ENCODE data around the gene ROBO2.

ROBO2 gene, protein sequence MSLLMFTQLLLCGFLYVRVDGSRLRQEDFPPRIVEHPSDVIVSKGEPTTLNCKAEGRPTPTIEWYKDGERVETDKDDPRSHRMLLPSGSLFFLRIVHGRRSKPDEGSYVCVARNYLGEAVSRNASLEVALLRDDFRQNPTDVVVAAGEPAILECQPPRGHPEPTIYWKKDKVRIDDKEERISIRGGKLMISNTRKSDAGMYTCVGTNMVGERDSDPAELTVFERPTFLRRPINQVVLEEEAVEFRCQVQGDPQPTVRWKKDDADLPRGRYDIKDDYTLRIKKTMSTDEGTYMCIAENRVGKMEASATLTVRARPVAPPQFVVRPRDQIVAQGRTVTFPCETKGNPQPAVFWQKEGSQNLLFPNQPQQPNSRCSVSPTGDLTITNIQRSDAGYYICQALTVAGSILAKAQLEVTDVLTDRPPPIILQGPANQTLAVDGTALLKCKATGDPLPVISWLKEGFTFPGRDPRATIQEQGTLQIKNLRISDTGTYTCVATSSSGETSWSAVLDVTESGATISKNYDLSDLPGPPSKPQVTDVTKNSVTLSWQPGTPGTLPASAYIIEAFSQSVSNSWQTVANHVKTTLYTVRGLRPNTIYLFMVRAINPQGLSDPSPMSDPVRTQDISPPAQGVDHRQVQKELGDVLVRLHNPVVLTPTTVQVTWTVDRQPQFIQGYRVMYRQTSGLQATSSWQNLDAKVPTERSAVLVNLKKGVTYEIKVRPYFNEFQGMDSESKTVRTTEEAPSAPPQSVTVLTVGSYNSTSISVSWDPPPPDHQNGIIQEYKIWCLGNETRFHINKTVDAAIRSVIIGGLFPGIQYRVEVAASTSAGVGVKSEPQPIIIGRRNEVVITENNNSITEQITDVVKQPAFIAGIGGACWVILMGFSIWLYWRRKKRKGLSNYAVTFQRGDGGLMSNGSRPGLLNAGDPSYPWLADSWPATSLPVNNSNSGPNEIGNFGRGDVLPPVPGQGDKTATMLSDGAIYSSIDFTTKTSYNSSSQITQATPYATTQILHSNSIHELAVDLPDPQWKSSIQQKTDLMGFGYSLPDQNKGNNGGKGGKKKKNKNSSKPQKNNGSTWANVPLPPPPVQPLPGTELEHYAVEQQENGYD (N-terminal part only)

DNA sequence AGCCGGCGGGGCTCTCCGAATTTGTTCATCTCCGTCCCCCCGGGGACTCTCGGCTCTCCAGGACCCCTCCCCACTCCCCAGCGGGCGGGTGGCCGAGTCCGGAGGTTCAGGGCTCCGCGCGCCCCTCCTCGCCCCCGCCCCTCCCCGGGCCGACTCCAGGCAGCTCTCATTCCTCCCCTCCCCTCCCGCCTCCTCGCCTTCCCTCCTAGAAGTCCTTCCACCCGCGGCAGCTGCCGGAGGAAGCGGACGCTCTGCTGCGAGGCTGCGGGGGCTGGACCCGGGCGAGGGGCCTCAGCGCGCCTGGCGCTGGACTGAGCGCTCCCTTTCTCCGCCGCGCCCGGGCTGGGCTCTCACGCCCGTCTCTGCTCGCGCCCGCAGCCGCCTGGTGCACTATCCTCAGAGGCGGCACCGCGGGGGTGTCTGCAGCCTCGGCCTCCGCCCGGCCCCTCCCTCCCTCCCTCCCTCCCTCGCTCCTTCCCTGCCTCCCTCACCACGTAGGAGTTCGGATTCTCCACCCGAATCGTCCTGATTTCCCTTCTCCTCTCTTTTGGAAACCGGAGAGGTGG lies at the start of gene ROBO2:
TSS of gene ROBO2 (plus strand) at position 494 of the 566 bp plus-strand sequence. CDS start 687 bp downstream, outside the sequence.
- in situ Hi-C loops (cut with MboI; ENCODE audit: low sequenced_read_pairs) = no loop called here

DNA sequence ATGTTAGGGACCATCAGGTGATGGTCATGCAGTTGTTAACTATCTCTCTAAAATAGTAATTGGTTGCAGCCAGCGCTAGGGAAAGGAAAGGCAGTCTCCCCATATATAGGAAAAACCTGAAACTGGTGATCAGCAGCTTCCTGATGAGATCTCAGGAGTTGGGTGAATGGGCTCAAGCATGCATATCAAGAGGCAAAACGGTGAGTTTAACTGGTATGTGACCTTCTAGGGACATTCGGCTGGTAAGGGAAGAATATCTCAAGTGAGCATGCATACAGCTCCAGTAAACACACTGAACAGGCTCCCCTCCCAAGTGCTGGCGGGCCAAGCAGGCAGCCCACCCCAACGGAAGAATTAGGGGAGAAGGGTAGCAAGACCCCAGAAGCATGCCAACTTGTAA lies 49.3 kb upstream of the ROBO2 start:
- in situ Hi-C loops (cut with MboI; ENCODE audit: low sequenced_read_pairs) = no loop called here

DNA sequence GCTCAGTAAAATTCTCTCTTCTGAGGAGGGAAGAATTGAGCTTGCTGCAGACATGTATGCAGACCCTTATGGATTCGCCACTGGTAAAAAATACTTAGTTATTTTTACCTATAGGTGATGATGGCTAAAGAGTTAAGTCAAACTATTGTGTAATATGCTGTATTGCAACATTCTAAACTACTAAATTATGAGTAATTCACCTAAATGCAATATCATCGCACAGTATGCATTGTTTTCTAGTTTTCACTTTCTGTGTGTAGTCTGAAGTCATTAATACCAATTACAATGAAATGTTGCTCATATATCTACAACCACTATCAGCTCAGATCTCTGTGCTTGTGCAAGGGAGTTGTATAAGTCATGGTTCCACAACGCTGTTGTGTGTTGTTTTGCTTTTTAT lies 48.7 kb upstream of the ROBO2 start:
- in situ Hi-C loops (cut with MboI; ENCODE audit: low sequenced_read_pairs) = no loop called here

DNA sequence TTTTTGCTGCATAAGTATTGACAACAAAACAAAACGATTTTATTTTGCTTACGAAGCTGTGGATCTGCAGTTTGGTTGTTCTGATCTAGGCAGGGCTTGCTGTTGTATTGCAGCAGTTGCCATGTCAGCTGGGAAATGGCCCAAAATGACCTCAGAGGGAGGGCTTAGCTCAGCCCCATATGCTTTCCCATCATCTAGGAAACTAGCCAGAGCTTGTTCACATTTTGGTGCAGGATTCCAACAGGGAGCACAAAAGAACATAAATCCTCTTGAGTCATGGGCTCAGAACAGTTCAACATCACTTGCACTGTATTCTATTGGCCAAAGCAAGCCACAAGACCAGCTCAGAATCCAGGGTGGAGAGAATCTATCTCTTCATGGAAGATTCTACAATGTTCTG lies 42.2 kb upstream of the ROBO2 start:
- in situ Hi-C loops (cut with MboI; ENCODE audit: low sequenced_read_pairs) = no loop called here

DNA sequence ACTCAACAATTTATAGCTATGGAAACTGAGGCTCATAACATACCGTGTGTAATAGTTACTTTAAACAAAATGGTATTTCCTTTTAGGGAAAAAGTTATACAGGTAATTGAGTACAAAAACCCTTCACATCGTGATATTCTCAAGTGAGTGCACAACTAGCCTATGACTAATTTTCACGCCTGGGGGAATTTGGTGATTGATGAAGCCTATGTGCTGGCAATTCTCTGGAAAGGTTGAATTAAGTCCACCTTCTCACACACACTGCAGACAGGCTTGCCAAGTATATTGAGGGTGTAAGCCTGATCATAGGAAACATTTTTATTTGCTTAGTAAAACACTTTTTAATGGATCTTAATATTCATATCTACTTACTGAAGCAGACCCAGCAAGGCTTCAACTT lies 41.3 kb upstream of the ROBO2 start:
- in situ Hi-C loops (cut with MboI; ENCODE audit: low sequenced_read_pairs) = no loop called here

DNA sequence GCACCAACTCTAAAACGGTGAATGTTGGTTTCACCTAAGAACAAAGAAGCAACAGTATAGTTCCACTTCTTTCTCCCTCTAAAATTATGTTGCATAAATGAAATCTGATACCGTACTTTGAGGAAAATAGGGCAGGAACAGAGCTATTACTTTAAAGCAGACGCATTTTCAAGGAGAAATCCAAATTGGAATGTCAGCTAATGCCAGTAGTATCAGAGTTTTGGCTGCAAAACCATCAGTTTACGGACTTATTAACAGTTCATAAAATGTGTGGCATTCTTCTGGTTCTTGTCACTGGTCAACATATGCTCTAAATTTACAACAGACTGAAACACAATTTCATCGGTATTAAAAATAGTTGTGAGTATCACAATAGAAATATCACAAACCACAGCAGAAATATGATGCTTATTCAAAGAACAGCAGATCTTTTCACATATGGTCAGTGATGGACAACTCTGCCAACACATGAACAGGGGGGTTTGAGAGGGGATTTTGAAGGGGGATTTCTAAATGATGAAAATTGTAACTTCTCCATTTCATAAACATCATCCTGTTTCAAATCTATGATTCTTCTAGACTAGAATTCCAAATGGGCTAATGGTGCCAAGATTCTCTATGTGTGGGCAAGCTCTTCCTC lies 38.7 kb upstream of the ROBO2 start:
- in situ Hi-C loops (cut with MboI; ENCODE audit: low sequenced_read_pairs) = no loop called here

DNA sequence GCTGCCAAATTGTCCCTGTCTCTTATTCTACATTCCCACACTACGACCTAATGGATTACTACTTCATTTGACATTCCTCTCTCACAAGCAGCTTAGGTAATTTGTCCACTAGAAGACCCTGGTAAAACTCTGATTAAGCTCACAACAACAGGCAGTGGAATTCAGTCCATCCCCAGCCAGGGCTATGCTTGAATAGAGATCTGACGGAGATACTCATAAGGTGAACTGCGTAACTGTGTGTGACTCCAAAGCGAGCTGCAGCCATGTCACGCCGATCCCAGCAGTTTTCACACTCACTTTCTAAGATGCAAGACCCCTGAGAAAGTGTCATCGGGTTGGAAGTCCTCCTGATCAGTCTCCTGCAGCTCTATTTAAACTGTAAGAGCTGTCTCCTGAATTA lies 25.7 kb upstream of the ROBO2 start:
- in situ Hi-C loops (cut with MboI; ENCODE audit: low sequenced_read_pairs) = no loop called here

DNA sequence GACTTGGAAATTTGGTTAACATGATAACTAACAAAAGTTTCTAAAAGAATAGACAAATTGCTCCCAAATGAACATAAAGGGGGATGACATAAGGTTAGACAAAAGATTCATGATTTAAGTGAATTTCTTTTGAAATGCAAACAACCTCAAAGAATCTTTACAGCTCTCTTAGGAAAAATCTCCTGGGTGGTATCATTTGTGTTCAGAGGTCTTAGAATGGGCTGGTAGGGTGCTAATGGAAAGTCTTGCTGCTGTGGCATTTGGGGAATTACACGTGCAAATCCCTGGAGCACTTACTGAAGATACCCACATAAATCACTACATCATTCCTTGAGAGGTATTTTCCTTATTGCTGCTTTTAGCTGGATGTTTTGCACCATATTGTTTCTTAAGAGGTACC lies 14.4 kb upstream of the ROBO2 start:
- in situ Hi-C loops (cut with MboI; ENCODE audit: low sequenced_read_pairs) = no loop called here

DNA sequence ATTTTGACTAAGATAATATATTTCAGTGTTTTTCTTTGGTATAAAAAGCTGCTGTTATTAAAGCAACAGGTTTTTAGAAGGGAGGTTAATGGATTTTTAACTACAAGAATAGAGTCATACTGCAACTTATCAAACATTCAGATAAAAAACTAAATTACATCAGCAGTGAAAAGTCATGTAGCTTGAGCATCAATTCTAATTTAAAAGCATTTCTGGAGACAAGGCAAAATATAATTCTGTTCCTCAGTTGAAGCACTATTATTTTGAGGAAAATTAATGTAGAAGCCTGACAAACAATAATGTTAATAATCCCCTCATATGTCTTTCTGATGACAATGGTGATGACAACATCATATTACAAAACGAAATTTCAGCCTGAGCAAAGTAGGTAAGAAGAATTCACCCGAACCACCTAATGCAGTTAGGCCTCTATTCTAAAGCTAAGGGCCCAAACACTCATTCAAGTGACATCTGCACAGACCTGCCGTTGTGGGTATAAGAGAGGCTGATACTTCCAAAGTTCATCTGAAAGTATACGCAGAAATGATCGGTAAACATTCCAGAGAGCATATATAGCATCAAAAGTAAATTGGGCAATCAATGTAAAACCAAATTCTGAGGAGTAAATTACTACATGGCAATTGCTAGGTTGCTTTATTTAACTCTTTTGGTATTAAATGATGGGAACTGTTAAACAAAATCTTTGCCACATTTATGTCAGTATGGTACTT lies 12.8 kb upstream of the ROBO2 start:
- in situ Hi-C loops (cut with MboI; ENCODE audit: low sequenced_read_pairs) = no loop called here

DNA sequence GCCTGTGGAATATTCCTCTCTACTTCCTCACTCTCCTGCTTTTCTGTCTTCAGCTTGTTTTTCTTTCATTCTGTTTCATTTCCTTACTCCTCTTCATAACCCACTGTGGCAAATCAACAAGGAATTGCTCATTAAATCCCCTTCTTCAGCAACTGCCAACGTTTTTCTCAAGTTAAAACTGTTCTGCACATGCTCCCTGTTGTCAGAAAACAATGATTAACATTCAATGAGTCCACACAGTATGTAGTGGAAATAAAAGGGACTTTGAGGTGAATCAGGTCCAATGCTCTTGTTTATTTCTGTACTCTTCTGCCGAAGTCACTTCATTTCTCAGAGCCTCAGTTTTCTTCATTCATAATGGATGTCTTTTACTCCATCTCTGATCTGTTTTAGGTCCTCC lies 11.9 kb upstream of the ROBO2 start:
- in situ Hi-C loops (cut with MboI; ENCODE audit: low sequenced_read_pairs) = no loop called here

DNA sequence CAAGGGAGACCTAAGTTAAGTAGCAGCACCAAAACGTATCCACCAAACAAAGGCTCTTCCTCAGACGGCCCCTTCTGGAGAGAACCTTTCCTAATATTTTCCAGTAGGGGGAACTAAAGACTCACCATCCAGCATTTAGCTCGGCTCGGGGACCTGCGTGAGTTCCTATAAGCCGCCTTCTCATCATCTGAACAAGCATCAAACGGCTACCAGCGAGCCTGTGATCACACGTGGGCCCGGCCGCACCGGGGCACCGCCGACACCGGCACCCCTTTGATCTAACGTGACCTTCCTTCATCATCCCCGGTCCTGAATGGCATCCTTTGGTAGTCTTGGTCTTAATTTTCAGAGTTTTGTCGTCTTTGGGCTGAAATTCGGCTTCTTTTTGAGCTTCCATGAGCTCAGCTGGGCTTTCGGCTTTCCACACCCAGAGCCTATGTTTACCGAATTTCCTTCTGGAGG lies 1.4 kb upstream of the ROBO2 start:
- in situ Hi-C loops (cut with MboI; ENCODE audit: low sequenced_read_pairs) = no loop called here

DNA sequence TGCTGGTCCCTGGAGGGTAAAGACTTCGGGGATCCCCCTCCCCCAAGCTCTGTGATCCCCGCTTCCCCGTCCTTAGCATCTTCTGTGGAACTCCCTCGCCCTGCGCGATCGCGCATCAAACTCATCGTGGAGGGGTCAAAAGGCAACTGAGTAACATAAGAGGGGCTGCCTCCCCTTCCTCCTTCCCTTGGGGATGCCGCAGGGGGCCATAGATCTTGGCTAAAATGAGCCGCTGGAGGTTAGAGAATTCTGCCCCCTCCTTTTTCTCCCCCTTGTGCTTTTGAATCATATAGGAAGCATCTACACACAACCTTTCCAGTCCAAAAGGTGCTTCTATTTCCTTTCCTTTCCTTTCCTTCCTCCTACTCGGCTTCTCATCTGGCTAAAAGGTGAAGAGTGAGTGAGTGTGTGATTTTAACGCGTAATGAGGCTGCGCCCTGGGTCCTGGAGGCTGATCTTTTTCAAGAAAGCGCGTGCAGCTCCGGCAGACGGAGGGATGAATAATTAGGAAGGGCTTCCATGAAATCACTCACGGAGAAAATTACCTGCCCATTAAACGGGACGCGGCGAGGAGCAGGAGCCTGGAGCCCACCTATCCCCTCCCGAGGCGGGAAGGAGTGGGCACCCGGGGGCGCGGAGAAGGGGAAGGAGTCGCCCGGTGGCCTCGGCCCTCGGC lies 831 bp upstream of the ROBO2 start:
- in situ Hi-C loops (cut with MboI; ENCODE audit: low sequenced_read_pairs) = no loop called here

DNA sequence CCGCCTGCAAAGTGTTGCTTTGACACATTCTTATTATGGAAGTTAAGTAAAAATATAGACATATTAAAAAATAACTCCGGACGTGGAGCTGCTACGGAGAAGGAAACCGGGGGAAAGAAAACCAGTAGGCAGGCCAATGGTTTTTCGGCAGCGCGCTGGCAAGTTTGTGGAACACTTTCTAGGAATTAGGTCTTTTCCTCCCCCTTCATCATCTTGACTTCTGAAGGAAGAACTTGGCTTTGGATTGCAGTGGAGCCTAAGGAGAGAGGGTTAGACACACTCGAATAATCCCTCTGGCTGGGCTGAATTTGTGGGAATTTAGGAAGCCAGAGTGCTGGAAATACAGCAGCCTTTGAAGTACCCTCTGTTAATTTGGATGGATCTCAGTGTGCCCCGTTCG lies 317 bp downstream of the ROBO2 start:
- in situ Hi-C loops (cut with MboI; ENCODE audit: low sequenced_read_pairs) = no loop called here

DNA sequence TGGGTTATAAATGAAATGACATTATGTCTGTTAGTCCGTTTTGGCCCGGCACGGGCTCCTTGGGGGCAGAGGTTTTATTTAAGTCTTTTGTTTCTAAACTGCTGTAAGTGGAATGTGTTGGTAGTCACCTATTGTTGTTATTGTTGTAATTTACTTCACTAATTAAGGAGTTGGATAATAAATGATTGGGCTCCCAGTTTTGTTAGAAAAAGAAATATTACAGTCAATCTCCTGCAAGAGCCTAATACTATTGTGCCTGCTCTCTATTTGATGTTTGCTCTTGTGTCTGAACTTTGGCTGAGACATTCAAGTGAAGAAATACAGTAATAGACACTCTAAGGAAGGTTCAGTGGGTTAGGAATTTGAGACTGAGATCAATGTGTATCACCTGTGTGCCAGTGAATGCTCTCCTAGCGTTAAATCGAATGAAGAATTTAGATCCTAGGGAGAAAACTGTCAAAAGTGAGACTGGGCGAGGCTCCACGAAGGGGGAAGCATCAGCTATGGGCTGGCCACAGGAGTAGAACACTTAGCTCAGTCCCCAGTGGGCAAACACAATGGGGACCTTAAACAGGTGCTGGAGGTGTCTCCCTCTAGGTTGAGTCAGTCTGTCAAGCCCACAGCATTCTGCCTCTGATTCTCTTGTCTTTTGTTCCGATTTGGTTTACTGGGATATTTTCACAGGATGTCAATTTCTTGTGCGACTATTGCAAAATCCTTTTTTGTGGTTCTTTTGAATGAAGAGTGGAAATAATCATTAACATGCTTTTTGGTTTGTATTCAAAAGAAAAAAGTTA lies 1.2 kb downstream of the ROBO2 start:
- in situ Hi-C loops (cut with MboI; ENCODE audit: low sequenced_read_pairs) = no loop called here

DNA sequence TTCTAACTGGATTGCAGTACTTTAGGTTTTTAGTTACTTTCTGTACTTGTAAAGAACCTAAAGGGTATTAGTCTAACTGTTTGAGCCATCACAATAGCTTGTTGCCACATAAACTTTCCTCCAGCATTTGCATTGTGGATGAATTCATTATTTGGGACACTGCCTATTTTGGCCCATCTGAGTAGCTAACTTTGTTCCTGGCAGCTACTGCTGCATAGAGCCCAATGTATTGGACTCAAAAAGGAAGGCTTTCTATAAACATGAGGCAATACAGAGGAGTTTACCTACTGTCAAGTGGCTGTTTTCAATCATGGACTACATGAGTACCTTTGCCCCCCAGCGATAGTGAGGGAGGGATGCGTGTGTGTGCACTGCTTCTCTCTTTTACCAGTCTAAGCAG lies 1.9 kb downstream of the ROBO2 start:
- in situ Hi-C loops (cut with MboI; ENCODE audit: low sequenced_read_pairs) = no loop called here

DNA sequence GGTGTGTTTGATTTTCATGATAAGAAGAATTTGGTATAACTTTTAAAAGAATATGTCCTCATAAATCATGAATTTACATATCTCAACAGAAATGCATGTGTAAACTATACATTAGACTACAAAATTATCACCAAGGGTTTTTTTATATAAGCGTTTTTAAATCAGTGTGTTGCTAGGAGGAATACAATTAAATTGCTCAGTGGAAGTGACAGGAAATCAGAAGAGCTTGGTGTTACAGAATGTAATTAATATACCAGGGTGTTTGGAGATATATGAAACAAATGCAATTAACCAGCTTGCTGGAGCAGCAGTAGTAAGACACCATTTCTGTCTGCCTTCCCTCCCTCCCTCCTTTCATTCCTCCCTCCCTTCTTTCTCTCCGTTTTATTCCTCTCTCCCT lies 2.4 kb downstream of the ROBO2 start:
- in situ Hi-C loops (cut with MboI; ENCODE audit: low sequenced_read_pairs) = no loop called here

DNA sequence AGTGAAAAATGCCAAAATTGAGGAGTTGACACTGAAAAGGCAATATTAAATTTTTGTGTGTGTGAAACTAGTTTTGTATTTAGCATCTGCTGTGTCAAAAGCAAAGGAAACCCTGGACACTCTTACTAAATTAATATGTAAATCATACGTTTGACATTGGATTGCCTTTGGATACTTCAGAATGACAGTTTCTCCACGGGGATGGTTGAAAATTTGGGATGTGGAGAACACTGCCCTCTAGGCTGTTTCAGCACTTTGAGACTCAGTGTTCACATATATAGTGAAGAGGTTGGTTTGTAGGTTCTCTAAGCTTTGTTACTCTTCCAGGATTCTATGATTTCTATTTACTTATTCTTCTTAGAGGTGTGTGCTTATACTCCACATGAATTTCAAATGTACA lies 3.0 kb downstream of the ROBO2 start:
- in situ Hi-C loops (cut with MboI; ENCODE audit: low sequenced_read_pairs) = no loop called here

DNA sequence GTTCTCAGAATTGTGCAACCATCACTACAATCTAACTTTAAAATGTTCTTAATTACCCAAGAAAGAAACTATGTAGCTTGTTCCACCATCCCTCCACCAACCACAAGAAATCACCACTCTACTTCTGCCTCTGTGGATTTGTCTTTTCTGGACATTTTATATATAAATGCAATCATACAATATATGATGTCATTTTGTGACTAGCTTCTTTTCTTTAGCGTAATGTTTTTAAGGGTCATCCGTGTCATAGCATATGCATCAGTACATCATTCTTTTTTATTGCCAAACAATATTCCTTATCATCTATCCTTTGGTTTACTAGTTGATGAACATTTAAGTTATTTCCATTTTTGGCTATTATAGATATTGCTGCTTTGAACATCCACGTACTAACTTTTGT lies 5.8 kb downstream of the ROBO2 start:
- in situ Hi-C loops (cut with MboI; ENCODE audit: low sequenced_read_pairs) = no loop called here

DNA sequence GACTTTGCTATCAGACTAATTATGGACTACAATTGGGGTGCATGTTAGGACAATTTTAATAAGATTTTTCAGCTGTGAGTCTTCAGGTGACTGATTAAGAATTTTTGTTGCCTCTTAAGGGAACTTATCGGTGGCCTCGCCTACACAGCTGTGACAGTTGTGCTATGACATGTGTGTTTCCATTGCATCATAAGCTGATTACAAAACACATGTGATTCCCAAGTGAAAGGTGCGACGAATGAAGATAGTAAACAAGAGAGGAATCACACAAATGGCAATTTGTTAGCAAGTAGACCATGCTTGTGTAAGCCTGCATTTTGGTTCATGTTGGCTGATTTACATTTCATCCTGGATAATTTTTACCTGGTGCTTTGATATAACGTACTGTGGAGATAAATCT lies 8.3 kb downstream of the ROBO2 start:
- in situ Hi-C loops (cut with MboI; ENCODE audit: low sequenced_read_pairs) = no loop called here

All from HL-60/S4 treated with retinoic acid at 250 ng/mL for 4 days and 3 days (cell line).